Panc1 (cell line): ENCODE data around the gene RPH3AL. TPM values are rescaled to one million over a fixed set of nuclear protein-coding genes. Genes with fewer than 3 reads are reported as not detected.

ENCODE experiments used
- ATAC-seq: fragments of 200-7000 bp; cut with Tn5 transposase; 2 replicates; pipeline ENCODE4 v1.9.1; 2020; ENCODE audit warnings: mild to moderate bottlenecking, moderate library complexity
- BruUV-seq: library from RNA; stranded (reverse); fragments of 400-500 nt; replicated peaks from 2 replicates; lab custom pipeline; 2021; lab: Mats Ljungman, UMichigan
- CTCF ChIA-PET: fragments of 300-600 bp; sonication (Branson Sonifier 250); formaldehyde crosslinking; loops from one replicate; lab custom pipeline; 2022; ENCODE audit warnings: antibody characterized with exemption; lab: Charles Lee
- POLR2A ChIA-PET: fragments of 300-600 bp; sonication (Branson Sonifier 250); formaldehyde crosslinking; loops from one replicate; lab custom pipeline; 2022; ENCODE audit warnings: antibody characterized with exemption; lab: Charles Lee
- DNase-seq: peaks from one replicate; pipeline ENCODE4 v3.0.0-alpha.2; 2010; ENCODE audit warnings: low read depth, low spot score
- H3K27ac ChIP-seq: 2 replicates; pipeline ENCODE4 v1.5.1; 2011; ENCODE audit warnings: mild to moderate bottlenecking, low read length, inconsistent platforms
- H3K27me3 ChIP-seq: fragments of 200-500 bp; sonication (Bioruptor generic); 2 replicates; pipeline ENCODE4 v1.6.0; 2014; ENCODE audit warnings: low read length, inconsistent platforms; ENCODE audit not compliant: control insufficient read depth, insufficient read depth
- H3K36me3 ChIP-seq: fragments of 200-500 bp; sonication (Bioruptor generic); 2 replicates; pipeline ENCODE4 v1.5.1; 2014; ENCODE audit warnings: inconsistent platforms, mild to moderate bottlenecking, low read length, moderate library complexity; ENCODE audit not compliant: control insufficient read depth, insufficient read depth
- H3K4me1 ChIP-seq: 2 replicates; pipeline ENCODE4 v1.5.1; 2011; ENCODE audit warnings: inconsistent platforms, mild to moderate bottlenecking, low read length, moderate library complexity; ENCODE audit not compliant: control insufficient read depth, insufficient read depth
- H3K4me3 ChIP-seq, 2 experiments: 2 replicates each; pipeline ENCODE4 v1.5.1; 2011 to 2012; ENCODE audit warnings: low read depth in 2 of 2, low read length in 2 of 2, mild to moderate bottlenecking in 2 of 2, inconsistent platforms in 1 of 2, moderate library complexity in 1 of 2
- H3K9me3 ChIP-seq: fragments of 200-500 bp; sonication (Bioruptor generic); 2 replicates; pipeline ENCODE4 v1.5.1; 2014; ENCODE audit warnings: low read depth, mild to moderate bottlenecking, inconsistent platforms, low read length, moderate library complexity; ENCODE audit not compliant: control insufficient read depth, insufficient read depth
- POLR2AphosphoS5 ChIP-seq: IDR thresholded peaks from 2 replicates; pipeline ENCODE4 v1.6.1; 2012; ENCODE audit warnings: mild to moderate bottlenecking, low read depth, low read length, moderate library complexity
- SIN3A ChIP-seq: IDR thresholded peaks from 2 replicates; pipeline ENCODE4 v1.6.1; 2012; ENCODE audit warnings: low read depth, mild to moderate bottlenecking, low read length, moderate library complexity, borderline replicate concordance; ENCODE audit not compliant: insufficient read depth
- TCF7L2 ChIP-seq: IDR thresholded peaks from 2 replicates; pipeline ENCODE4 v1.6.1; 2011; ENCODE audit warnings: mild to moderate bottlenecking, low read depth, low read length, inconsistent platforms
- in situ Hi-C: cut with HindIII; loops from 2 replicates; pipeline ENCODE4 v1.10.0; 2016; ENCODE audit warnings: low sequenced_read_pairs, low pct_unique_long_range_greater_than_20kb
- intact Hi-C: fragments of 100-400 bp; cut with micrococcal nuclease; formaldehyde crosslinking; loops from one replicate; pipeline ENCODE4 v1.10.0; 2022; ENCODE audit not compliant: unreplicated experiment
- total RNA-seq: library from RNA; stranded (reverse); gene quantifications from one replicate; pipeline ENCODE4 v1.2.1, GENCODE V29; 2021; ENCODE audit not compliant: unreplicated experiment
- TF ChIP-seq, protein P1 (sequence below): fragments of 450-650 bp; IDR thresholded peaks from 2 replicates; pipeline ENCODE4 v1.5.1; 2017; ENCODE audit warnings: mild to moderate bottlenecking
- TF ChIP-seq, protein P2 (sequence below), 2 experiments: IDR thresholded peaks; 2 replicates each; pipeline ENCODE4 v1.6.1; 2011 to 2012; ENCODE audit warnings: low read depth in 2 of 2, control low read depth in 1 of 2, low read length in 1 of 2, mild to moderate bottlenecking in 1 of 2, moderate library complexity in 1 of 2; ENCODE audit not compliant: insufficient read depth in 1 of 2

RPH3AL gene
- total RNA-seq, 1 experiment from 2014 or later: 2.2 TPM

DNA sequence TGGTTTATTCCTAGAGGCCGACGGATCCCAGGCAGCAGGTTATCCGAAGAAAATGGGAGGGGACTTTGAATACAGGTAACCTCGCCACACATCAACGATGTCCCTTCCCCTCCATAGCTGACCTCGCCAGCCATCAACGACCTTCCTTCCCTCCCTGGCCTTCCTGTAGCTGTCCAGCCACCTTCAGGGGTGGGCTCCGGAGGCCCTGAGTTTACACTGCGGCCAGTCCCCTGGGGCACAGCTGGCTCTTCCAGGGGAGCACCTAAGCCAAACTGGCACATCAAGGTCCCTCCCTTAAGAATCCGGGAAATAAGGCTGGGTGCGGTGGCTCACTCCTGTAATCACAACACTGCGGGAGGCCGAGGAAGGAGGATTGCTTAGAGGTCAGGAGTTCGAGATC, 10.1 kb upstream of the RPH3AL start:
- BruUV-seq: no TSS peak
- no peak for ATAC-seq
- CTCF ChIA-PET: no interaction called here

DNA sequence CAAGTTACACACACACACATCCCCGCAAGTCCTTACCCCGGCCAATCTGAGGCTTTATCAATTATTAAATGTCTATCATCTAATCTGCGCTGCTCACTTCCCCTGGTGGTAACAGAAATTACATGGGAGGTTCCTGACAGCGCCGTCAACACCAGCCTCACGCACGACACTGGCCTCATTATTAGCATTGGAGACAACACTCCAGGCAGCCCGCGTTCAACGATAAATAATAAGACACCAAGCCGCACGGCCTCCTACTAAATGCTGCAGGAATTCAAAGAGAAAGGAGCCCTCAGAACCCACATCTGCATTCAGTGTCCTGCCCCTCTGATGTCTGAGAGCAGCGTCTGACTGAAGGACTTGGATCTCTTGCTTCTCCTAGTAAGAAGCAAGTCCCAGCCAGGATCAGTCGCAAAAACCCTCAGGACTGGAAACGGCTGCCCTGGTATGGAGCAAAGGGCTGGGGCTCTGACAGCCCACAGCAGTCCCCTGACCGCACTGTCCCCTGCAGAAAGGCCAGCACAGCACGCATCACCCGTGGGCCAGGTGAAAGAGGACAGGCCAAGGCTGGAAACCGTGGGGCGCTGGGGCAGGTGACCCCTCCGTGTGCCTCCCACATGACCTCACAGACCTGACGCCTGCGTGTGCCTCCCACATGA, 7.6 kb upstream of the RPH3AL start:
- intact Hi-C loops: no loop called here
- no peak for DNase-seq
- CTCF ChIA-PET: no interaction called here
- no TSS peak for BruUV-seq
- in situ Hi-C loops: no loop called here
- TF ChIP-seq TCF7L2 (no peak), SIN3A (no peak), POLR2AphosphoS5 (no peak)
- TF ChIP-seq, protein P1, sequence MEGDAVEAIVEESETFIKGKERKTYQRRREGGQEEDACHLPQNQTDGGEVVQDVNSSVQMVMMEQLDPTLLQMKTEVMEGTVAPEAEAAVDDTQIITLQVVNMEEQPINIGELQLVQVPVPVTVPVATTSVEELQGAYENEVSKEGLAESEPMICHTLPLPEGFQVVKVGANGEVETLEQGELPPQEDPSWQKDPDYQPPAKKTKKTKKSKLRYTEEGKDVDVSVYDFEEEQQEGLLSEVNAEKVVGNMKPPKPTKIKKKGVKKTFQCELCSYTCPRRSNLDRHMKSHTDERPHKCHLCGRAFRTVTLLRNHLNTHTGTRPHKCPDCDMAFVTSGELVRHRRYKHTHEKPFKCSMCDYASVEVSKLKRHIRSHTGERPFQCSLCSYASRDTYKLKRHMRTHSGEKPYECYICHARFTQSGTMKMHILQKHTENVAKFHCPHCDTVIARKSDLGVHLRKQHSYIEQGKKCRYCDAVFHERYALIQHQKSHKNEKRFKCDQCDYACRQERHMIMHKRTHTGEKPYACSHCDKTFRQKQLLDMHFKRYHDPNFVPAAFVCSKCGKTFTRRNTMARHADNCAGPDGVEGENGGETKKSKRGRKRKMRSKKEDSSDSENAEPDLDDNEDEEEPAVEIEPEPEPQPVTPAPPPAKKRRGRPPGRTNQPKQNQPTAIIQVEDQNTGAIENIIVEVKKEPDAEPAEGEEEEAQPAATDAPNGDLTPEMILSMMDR: no peak
- TF ChIP-seq, protein P2, sequence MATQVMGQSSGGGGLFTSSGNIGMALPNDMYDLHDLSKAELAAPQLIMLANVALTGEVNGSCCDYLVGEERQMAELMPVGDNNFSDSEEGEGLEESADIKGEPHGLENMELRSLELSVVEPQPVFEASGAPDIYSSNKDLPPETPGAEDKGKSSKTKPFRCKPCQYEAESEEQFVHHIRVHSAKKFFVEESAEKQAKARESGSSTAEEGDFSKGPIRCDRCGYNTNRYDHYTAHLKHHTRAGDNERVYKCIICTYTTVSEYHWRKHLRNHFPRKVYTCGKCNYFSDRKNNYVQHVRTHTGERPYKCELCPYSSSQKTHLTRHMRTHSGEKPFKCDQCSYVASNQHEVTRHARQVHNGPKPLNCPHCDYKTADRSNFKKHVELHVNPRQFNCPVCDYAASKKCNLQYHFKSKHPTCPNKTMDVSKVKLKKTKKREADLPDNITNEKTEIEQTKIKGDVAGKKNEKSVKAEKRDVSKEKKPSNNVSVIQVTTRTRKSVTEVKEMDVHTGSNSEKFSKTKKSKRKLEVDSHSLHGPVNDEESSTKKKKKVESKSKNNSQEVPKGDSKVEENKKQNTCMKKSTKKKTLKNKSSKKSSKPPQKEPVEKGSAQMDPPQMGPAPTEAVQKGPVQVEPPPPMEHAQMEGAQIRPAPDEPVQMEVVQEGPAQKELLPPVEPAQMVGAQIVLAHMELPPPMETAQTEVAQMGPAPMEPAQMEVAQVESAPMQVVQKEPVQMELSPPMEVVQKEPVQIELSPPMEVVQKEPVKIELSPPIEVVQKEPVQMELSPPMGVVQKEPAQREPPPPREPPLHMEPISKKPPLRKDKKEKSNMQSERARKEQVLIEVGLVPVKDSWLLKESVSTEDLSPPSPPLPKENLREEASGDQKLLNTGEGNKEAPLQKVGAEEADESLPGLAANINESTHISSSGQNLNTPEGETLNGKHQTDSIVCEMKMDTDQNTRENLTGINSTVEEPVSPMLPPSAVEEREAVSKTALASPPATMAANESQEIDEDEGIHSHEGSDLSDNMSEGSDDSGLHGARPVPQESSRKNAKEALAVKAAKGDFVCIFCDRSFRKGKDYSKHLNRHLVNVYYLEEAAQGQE (IDR thresholded peaks at IDR 0.05; ENCODE audit: insufficient read depth in 1 of 2, low read depth in 2 of 2, low read length in 1 of 2): no peak
- POLR2A ChIA-PET: no interaction called here
- Histone ChIP-seq H3K27ac (no peak overlapping the region), H3K9me3 (no peaks in the 10 kb centered on the region), H3K4me1 (no peaks in the 10 kb centered on the region), H3K36me3 (no peaks in the 10 kb centered on the region), H3K27me3 (no peaks in the 10 kb centered on the region), H3K4me3 (no peak overlapping the region)
- ATAC-seq: no peak

More for the DNA sequence above, 10.1 kb upstream of the RPH3AL start:
- POLR2A ChIA-PET: interaction anchor here (0.6 kb wide), 1 partner anchor 36 kb away, joined by 3 read pairs; no protein-coding TSS in a partner anchor
- DNase-seq: no peak
- Histone ChIP-seq H3K4me3 (no peak overlapping the region), H3K4me1 (no peaks in the 10 kb centered on the region), H3K27ac (no peak overlapping the region), H3K36me3 (no peaks in the 10 kb centered on the region), H3K27me3 (no peaks in the 10 kb centered on the region), H3K9me3 (no peaks in the 10 kb centered on the region)
- intact Hi-C loops: no loop called here
- TF ChIP-seq, protein P1: no peak
- no peak for TF ChIP-seq POLR2AphosphoS5
- no peak for TF ChIP-seq SIN3A
- TF ChIP-seq, protein P2 (IDR thresholded peaks at IDR 0.05; ENCODE audit: insufficient read depth in 1 of 2, low read depth in 2 of 2, low read length in 1 of 2): no peak
- no peak for TF ChIP-seq TCF7L2
- in situ Hi-C loops: no loop called here
